Measurements from ENCODE around the gene SLC8A2.

The SLC8A2 gene

DNA sequence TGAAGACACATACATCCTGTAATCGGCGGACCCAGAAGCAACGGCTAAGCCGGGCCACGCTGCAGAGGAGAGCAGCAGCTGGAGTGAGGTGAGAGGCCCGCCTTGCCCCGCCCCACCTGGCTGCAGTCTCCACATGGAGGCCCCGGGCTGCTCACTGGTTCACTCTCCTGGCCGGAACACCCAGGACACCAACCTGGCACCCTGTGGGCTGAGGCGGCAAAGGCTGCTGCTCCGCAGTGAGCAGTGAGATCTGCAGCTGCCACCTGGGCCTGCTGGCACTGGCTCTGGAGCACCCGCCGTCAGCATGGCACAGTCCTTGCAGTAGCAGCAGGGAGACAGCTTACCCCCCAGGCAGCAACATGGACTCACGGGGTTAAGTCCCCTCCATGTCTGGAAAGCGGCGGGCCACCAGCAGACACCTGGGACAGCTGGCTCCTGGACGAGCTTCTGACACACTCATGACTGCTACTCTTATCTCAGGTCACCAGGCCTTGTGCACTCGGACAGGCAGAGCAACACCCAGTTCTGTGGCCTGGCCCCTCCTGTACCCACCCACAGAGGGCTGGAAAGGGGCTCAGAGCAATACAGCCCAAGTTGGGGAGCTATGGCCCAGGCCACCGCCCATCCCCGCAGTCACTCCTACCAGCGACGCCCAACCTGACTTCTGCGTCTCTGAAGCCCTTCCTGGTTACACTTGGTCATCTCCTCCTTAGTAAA, 25.5 kb upstream of the SLC8A2 start:
- TF ChIP-seq, protein P1, sequence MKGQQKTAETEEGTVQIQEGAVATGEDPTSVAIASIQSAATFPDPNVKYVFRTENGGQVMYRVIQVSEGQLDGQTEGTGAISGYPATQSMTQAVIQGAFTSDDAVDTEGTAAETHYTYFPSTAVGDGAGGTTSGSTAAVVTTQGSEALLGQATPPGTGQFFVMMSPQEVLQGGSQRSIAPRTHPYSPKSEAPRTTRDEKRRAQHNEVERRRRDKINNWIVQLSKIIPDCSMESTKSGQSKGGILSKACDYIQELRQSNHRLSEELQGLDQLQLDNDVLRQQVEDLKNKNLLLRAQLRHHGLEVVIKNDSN (IDR thresholded peaks at IDR 0.05), result no peak
- TF ChIP-seq ZBTB7A (IDR thresholded peaks at IDR 0.05; ENCODE audit: low read depth) (no peak), YY1 (IDR thresholded peaks at IDR 0.05; ENCODE audit: low read depth) (no peak), NFIC (IDR thresholded peaks at IDR 0.05) (no peak)

- no peak for TF ChIP-seq EP300 (IDR thresholded peaks at IDR 0.05; ENCODE audit: borderline replicate concordance)
- no peak for TF ChIP-seq EGR1 (IDR thresholded peaks at IDR 0.05)
- TF ChIP-seq, protein P1 (IDR thresholded peaks at IDR 0.05), result no peak
- TF ChIP-seq NFIC (IDR thresholded peaks at IDR 0.05), result no peak
- TF ChIP-seq CEBPB (IDR thresholded peaks at IDR 0.05), result no peak
- TF ChIP-seq TAF1 (IDR thresholded peaks at IDR 0.05; ENCODE audit: low read depth), result no peak
- TF ChIP-seq CREB1 (IDR thresholded peaks at IDR 0.05; ENCODE audit: low read depth), result no peak
- TF ChIP-seq TEAD4 (IDR thresholded peaks at IDR 0.05), result no peak
- no peak for TF ChIP-seq FOXM1 (IDR thresholded peaks at IDR 0.05; ENCODE audit: borderline replicate concordance, low read depth)
- no peak for TF ChIP-seq RAD21 (IDR thresholded peaks at IDR 0.05; ENCODE audit: low read depth)
- no peak for TF ChIP-seq TCF12 (IDR thresholded peaks at IDR 0.05; ENCODE audit: low read depth)
- no peak for TF ChIP-seq ZBTB7A (IDR thresholded peaks at IDR 0.05; ENCODE audit: low read depth)
- TF ChIP-seq MAX (IDR thresholded peaks at IDR 0.05), result no peak
- TF ChIP-seq REST (IDR thresholded peaks at IDR 0.05; ENCODE audit: low read depth), result no peak
Measured at GRCh38 chr19:47495478-47496372, 24.0 kb upstream of the SLC8A2 start.

GRCh38 chr19:47494729-47495128, 23.0 kb upstream of the SLC8A2 start:
- TF ChIP-seq YY1 (IDR thresholded peaks at IDR 0.05; ENCODE audit: low read depth), result no peak
- TF ChIP-seq, protein P1 (IDR thresholded peaks at IDR 0.05), result no peak
- TF ChIP-seq TAF1 (IDR thresholded peaks at IDR 0.05; ENCODE audit: low read depth), result no peak
- no peak for TF ChIP-seq TCF12 (IDR thresholded peaks at IDR 0.05; ENCODE audit: low read depth)
- TF ChIP-seq CREB1 (IDR thresholded peaks at IDR 0.05; ENCODE audit: low read depth), result no peak
- no peak for TF ChIP-seq NFIC (IDR thresholded peaks at IDR 0.05)
- no peak for TF ChIP-seq REST (IDR thresholded peaks at IDR 0.05; ENCODE audit: low read depth)
- TF ChIP-seq EGR1 (IDR thresholded peaks at IDR 0.05), result no peak
- no peak for TF ChIP-seq CEBPB (IDR thresholded peaks at IDR 0.05)
- TF ChIP-seq FOXM1 (IDR thresholded peaks at IDR 0.05; ENCODE audit: borderline replicate concordance, low read depth), result no peak

- no peak for TF ChIP-seq TAF1 (IDR thresholded peaks at IDR 0.05; ENCODE audit: low read depth)
- no peak for TF ChIP-seq TCF12 (IDR thresholded peaks at IDR 0.05; ENCODE audit: low read depth)
- no peak for TF ChIP-seq EP300 (IDR thresholded peaks at IDR 0.05; ENCODE audit: borderline replicate concordance)
- TF ChIP-seq REST (IDR thresholded peaks at IDR 0.05; ENCODE audit: low read depth), result no peak
Measured at GRCh38 chr19:47494211-47494547, 22.5 kb upstream of the SLC8A2 start.

Data from Ishikawa (cell line).